PC-3 (cell line): ENCODE results near the gene TLNRD1. TPM values are rescaled to one million over a fixed set of nuclear protein-coding genes. Genes with fewer than 3 reads are reported as not detected.

Source experiments
- ATAC-seq: fragments of 200-7000 bp; cut with Tn5 transposase; 2 replicates; pipeline ENCODE4 v1.9.1; 2020; ENCODE audit warnings: mild to moderate bottlenecking, moderate library complexity
- BruUV-seq: library from RNA; stranded (reverse); fragments of 400-500 nt; replicated peaks from 2 replicates; lab custom pipeline; 2021; lab: Mats Ljungman, UMichigan
- CTCF ChIA-PET: fragments of 300-600 bp; sonication (Branson Sonifier 250); formaldehyde crosslinking; loops from one replicate; lab custom pipeline; 2022; ENCODE audit warnings: antibody characterized with exemption; lab: Charles Lee
- POLR2A ChIA-PET: fragments of 300-600 bp; sonication (Branson Sonifier 250); formaldehyde crosslinking; loops from one replicate; lab custom pipeline; 2022; ENCODE audit warnings: antibody characterized with exemption; ENCODE audit not compliant: unreplicated experiment; lab: Charles Lee
- DNase-seq: peaks from one replicate; pipeline ENCODE4 v3.0.0-alpha.2; 2015
- H2AFZ ChIP-seq: fragments of 300-600 bp; sonication (generic); 2 replicates; pipeline ENCODE4 v1.6.0; 2016; ENCODE audit warnings: antibody characterized with exemption, low read length
- H3F3A ChIP-seq: fragments of 300-600 bp; sonication (generic); one replicate; pipeline ENCODE4 v1.6.0; 2017; ENCODE audit warnings: antibody characterized with exemption, low read length, control low read depth, mild to moderate bottlenecking; ENCODE audit not compliant: unreplicated experiment
- H3K27ac ChIP-seq: fragments of 300-600 bp; sonication (generic); 2 replicates; pipeline ENCODE4 v1.5.1; 2016; ENCODE audit warnings: mild to moderate bottlenecking, low read length
- H3K27me3 ChIP-seq: fragments of 300-600 bp; sonication (generic); 2 replicates; pipeline ENCODE4 v1.6.1; 2016; ENCODE audit warnings: low read length, mixed read lengths
- H3K36me3 ChIP-seq: fragments of 300-600 bp; sonication (generic); 2 replicates; pipeline ENCODE4 v1.6.1; 2016; ENCODE audit warnings: low read depth, mixed run types, low read length, mixed read lengths
- H3K4me1 ChIP-seq: fragments of 300-600 bp; sonication (generic); 2 replicates; pipeline ENCODE4 v1.5.1; 2016; ENCODE audit warnings: low read length; ENCODE audit not compliant: insufficient read depth
- H3K4me2 ChIP-seq: fragments of 300-600 bp; sonication (generic); 2 replicates; pipeline ENCODE4 v1.6.0; 2016; ENCODE audit warnings: low read length
- H3K4me3 ChIP-seq: fragments of 300-600 bp; sonication (generic); 2 replicates; pipeline ENCODE4 v1.5.1; 2016; ENCODE audit warnings: mild to moderate bottlenecking, low read length, mixed read lengths
- H3K79me2 ChIP-seq: fragments of 300-600 bp; sonication (generic); 2 replicates; pipeline ENCODE4 v1.6.1; 2017; ENCODE audit warnings: low read length, mixed read lengths
- H3K9ac ChIP-seq: fragments of 300-600 bp; sonication (generic); 2 replicates; pipeline ENCODE4 v1.6.0; 2016; ENCODE audit warnings: mild to moderate bottlenecking, low read length
- H3K9me2 ChIP-seq: fragments of 300-600 bp; sonication (generic); replicated peaks from 2 replicates; pipeline ENCODE4 v1.6.1; 2016; ENCODE audit warnings: mixed run types, low read length, mixed read lengths
- H3K9me3 ChIP-seq: fragments of 300-600 bp; sonication (generic); 2 replicates; pipeline ENCODE4 v1.6.1; 2016; ENCODE audit warnings: low read length, mixed read lengths
- H4K20me1 ChIP-seq: fragments of 300-600 bp; sonication (generic); 2 replicates; pipeline ENCODE4 v1.6.1; 2016; ENCODE audit warnings: low read length, mixed read lengths
- EZH2 ChIP-seq: fragments of 300-600 bp; sonication (generic); IDR thresholded peaks from one replicate; pipeline ENCODE4 v1.6.1; 2017; ENCODE audit warnings: antibody characterized with exemption, mild to moderate bottlenecking, low read length; ENCODE audit not compliant: unreplicated experiment
- EZH2phosphoT487 ChIP-seq: fragments of 300-600 bp; sonication (generic); IDR thresholded peaks from 2 replicates; pipeline ENCODE4 v1.6.1; 2018; ENCODE audit warnings: mild to moderate bottlenecking, antibody characterized with exemption, low read length, borderline replicate concordance
- intact Hi-C: fragments of 100-400 bp; cut with micrococcal nuclease; formaldehyde crosslinking; loops from 2 replicates; pipeline ENCODE4 v1.9.0; 2023
- total RNA-seq: library from RNA; depleted of rRNA; stranded (reverse); fragments of >200 nt; gene quantifications from 2 replicates; pipeline ENCODE4 v1.2.3, GENCODE V29; 2014
- TF ChIP-seq, protein P1 (sequence below): fragments of 300-600 bp; sonication (generic); conservative IDR thresholded peaks from 2 replicates; pipeline ENCODE4 v1.5.1; 2017; ENCODE audit warnings: antibody characterized with exemption, low read depth, mild to moderate bottlenecking, low read length

The TLNRD1 gene
- total RNA-seq, 1 experiment from 2014 or later, result 17.8 TPM

DNA sequence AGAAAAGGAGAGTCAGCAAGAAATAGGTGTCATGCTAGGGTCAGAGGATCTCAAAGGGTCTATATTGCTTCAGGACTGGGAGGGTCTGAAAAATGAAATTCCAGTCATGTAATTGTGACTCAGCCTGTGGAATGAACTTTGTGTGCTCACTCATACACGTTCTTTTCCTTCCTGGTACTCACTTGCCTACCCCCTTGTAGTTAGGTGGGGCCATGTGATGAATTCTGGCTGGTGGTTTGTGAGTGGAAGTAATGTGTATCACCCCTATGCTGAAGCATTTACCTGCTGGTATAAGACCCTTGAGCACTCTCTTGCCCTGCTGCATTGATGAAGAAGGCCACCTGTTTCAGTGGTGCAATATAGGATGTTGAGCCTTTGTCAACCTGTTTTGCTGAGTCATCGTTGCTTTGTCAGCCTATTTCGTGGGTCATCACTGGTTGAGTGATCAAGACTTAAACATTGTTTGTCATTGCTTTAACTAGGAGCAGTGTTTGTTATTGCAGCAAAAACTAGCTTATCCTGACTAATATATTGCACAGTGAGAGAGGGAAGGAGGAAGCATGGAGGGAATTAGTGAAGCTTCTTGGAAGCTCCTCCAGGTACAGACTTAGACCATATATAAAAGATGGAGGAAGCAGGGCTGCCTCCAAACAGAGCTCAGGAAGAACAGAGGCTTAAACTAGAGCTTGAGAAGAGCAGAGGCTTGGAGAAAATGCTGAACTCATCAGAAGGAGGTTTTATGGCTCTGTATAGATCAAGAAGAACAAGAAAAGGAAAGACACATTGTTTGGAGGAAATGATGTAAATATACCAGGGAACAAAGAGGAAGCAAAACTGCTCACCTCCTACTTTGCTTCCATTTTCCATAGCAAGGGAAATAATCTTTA, 28.9 kb downstream of the TLNRD1 start:
- ATAC-seq, result peak; percentile 35
- no TSS peak for BruUV-seq

DNA sequence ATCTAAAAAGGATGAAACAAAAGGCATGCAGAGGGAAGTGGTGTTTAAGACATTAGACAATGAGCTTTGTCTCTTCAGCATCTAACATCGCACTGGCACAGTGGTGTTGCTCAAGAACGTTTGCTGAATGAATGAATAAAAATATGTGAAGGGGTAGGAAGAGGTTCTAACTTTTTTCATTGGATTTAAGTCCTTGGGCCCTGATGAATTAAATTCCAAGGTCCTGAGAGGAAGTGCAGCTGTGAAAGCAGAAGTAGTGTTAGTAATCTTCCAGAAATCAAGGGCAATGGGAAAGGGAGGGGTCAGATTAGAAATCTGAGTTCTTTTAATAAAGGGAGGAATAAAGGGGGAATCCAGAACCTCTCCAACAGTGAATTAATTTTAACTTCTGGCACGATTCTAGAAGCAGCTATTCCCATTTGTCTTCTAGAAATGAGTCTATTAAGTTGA, 29.6 kb downstream of the TLNRD1 start:
- Histone ChIP-seq H3K4me3 (no peak overlapping the region), H3K4me1 (peaks cover 8% of the 10 kb centered on the region; the same call in 1 of the 2 replicates), H3K27ac (no peak overlapping the region), H3K36me3 (no peaks in the 10 kb centered on the region; the same call in 1 of the 2 replicates), H3K27me3 (no peaks in the 10 kb centered on the region), H3K9me2 (no peaks in the 10 kb centered on the region), H3K79me2 (no peaks in the 10 kb centered on the region), H3K4me2 (no peak overlapping the region), H4K20me1 (no peaks in the 10 kb centered on the region), H2AFZ (no peak overlapping the region), H3K9me3 (peaks cover 5% of the 10 kb centered on the region; the same call in 1 of the 2 replicates), H3K9ac (no peak overlapping the region), H3F3A (no peaks in the 10 kb centered on the region)
- DNase-seq (no peak), ATAC-seq (no peak)
- no peak for TF ChIP-seq EZH2phosphoT487
- TF ChIP-seq EZH2, result no peak
- TF ChIP-seq, protein P1, sequence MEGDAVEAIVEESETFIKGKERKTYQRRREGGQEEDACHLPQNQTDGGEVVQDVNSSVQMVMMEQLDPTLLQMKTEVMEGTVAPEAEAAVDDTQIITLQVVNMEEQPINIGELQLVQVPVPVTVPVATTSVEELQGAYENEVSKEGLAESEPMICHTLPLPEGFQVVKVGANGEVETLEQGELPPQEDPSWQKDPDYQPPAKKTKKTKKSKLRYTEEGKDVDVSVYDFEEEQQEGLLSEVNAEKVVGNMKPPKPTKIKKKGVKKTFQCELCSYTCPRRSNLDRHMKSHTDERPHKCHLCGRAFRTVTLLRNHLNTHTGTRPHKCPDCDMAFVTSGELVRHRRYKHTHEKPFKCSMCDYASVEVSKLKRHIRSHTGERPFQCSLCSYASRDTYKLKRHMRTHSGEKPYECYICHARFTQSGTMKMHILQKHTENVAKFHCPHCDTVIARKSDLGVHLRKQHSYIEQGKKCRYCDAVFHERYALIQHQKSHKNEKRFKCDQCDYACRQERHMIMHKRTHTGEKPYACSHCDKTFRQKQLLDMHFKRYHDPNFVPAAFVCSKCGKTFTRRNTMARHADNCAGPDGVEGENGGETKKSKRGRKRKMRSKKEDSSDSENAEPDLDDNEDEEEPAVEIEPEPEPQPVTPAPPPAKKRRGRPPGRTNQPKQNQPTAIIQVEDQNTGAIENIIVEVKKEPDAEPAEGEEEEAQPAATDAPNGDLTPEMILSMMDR, result no peak
- BruUV-seq, result no TSS peak
- CTCF ChIA-PET, result no interaction called here
- intact Hi-C loops, result no loop called here
- POLR2A ChIA-PET, result no interaction called here

More for the DNA sequence above, 28.9 kb downstream of the TLNRD1 start:
- peak; percentile 52 for DNase-seq
- H3K4me2 ChIP-seq, result no peak overlapping the region
- H3K27ac ChIP-seq, result 0 out of 2 replicates have a peak overlapping the region, but pooled peaks have one; percentile 4
- intact Hi-C loops, result no loop called here
- peaks cover 5% of the 10 kb centered on the region; the same call in 1 of the 2 replicates for H3K9me3 ChIP-seq
- no peaks in the 10 kb centered on the region for H3K79me2 ChIP-seq
- peaks cover 8% of the 10 kb centered on the region; the same call in 1 of the 2 replicates for H3K4me1 ChIP-seq
- no peak overlapping the region for H3K4me3 ChIP-seq
- POLR2A ChIA-PET, result no interaction called here
- no peaks in the 10 kb centered on the region for H4K20me1 ChIP-seq
- no peaks in the 10 kb centered on the region; the same call in 1 of the 2 replicates for H3K36me3 ChIP-seq
- no peaks in the 10 kb centered on the region for H3F3A ChIP-seq
- CTCF ChIA-PET, result no interaction called here
- H3K9me2 ChIP-seq, result no peaks in the 10 kb centered on the region
- TF ChIP-seq EZH2phosphoT487 (no peak), EZH2 (no peak)
- TF ChIP-seq, protein P1, result no peak
- H3K9ac ChIP-seq, result no peak overlapping the region
- no peaks in the 10 kb centered on the region for H3K27me3 ChIP-seq
- no peak overlapping the region for H2AFZ ChIP-seq
